HL-60 (cell line): ENCODE measurements around the gene CDC25A.
A peak's percentile ranks its signal among the peaks of the same experiment; 100 is the strongest.

Source experiments
- DNase-seq, 2 experiments: peaks; one replicate each; pipeline ENCODE4 v3.0.0-alpha.2; 2010 to 2020; ENCODE audit warnings: low read depth in 1 of 2, low spot score in 1 of 2
- H3K27ac ChIP-seq: fragments of 250-450 bp; sonication (Bioruptor Pico); replicated peaks from 2 replicates; pipeline ENCODE4 v1.5.1; 2020; ENCODE audit warnings: mild to moderate bottlenecking, moderate library complexity
- H3K27me3 ChIP-seq: fragments of 250-450 bp; sonication (Bioruptor Pico); 2 replicates; pipeline ENCODE4 v1.5.1; 2021; ENCODE audit warnings: mild to moderate bottlenecking, moderate library complexity; ENCODE audit not compliant: insufficient read depth, poor library complexity, severe bottlenecking
- H3K4me3 ChIP-seq: replicated peaks from 2 replicates; pipeline ENCODE4 v1.5.1; 2011; ENCODE audit warnings: mild to moderate bottlenecking, control low read depth, low read length; ENCODE audit not compliant: insufficient read depth
- CTCF ChIP-seq: IDR thresholded peaks from one replicate; pipeline ENCODE4 v1.5.1; 2011; ENCODE audit warnings: low read length, control low read depth, inconsistent platforms; ENCODE audit not compliant: insufficient read depth
- GABPA ChIP-seq: IDR thresholded peaks from 2 replicates; pipeline ENCODE4 v1.6.1; 2012; ENCODE audit warnings: low read depth
- POLR2AphosphoS5 ChIP-seq: IDR thresholded peaks from 2 replicates; pipeline ENCODE4 v1.6.1; 2012; ENCODE audit warnings: low read depth
- REST ChIP-seq: IDR thresholded peaks from 2 replicates; pipeline ENCODE4 v1.6.1; 2012; ENCODE audit warnings: low read depth; ENCODE audit not compliant: insufficient replicate concordance
- SPI1 ChIP-seq: IDR thresholded peaks from 2 replicates; pipeline ENCODE4 v1.6.1; 2012; ENCODE audit warnings: low read depth, mild to moderate bottlenecking, borderline replicate concordance

CDC25A gene

GRCh38 chr3:48151058-48151806, 37.0 kb downstream of the CDC25A start:
- Histone ChIP-seq H3K27ac (no peak overlapping the region), H3K4me3 (no peak overlapping the region), H3K27me3 (no peaks in the 10 kb centered on the region)
- TF ChIP-seq CTCF (peak; percentile 54), SPI1 (no peak), POLR2AphosphoS5 (no peak)
- peak in 1 of 2 experiments; percentile 70 for DNase-seq

GRCh38 chr3:48143992-48144391, 44.2 kb downstream of the CDC25A start:
- Histone ChIP-seq H3K4me3 (no peak overlapping the region), H3K27me3 (no peaks in the 10 kb centered on the region), H3K27ac (no peak overlapping the region)
- TF ChIP-seq REST = no peak
- TF ChIP-seq CTCF = no peak
- TF ChIP-seq GABPA = no peak
- TF ChIP-seq SPI1 = no peak
- TF ChIP-seq POLR2AphosphoS5 = no peak
- no peak for DNase-seq

- Histone ChIP-seq H3K4me3 (no peak overlapping the region), H3K27me3 (no peaks in the 10 kb centered on the region), H3K27ac (no peak overlapping the region)
- no peak for TF ChIP-seq REST
- no peak for TF ChIP-seq SPI1
- no peak for TF ChIP-seq POLR2AphosphoS5
- TF ChIP-seq GABPA = no peak
- no peak for TF ChIP-seq CTCF
- DNase-seq = no peak
Measured at GRCh38 chr3:48143567-48143966, 44.6 kb downstream of the CDC25A start.

GRCh38 chr3:48142316-48142870, 45.8 kb downstream of the CDC25A start:
- H3K27me3 ChIP-seq = no peaks in the 10 kb centered on the region
- TF ChIP-seq POLR2AphosphoS5 (no peak), CTCF (no peak), GABPA (no peak), REST (no peak), SPI1 (no peak)
- no peak overlapping the region for H3K27ac ChIP-seq
- no peak overlapping the region for H3K4me3 ChIP-seq
- DNase-seq = no peak
